ENCODE data around the gene MTG1. TPM values are rescaled to one million over a fixed set of nuclear protein-coding genes. Genes with fewer than 3 reads are reported as not detected.
A peak's percentile ranks its signal among the peaks of the same experiment; 100 is the strongest.

MTG1 gene
- polyA plus RNA-seq, 1 donor from 2014 or later: 51.8 TPM

- no peaks in the 10 kb centered on the region for H3K27me3 Mint-ChIP-seq
- no peaks in the 10 kb centered on the region for H3K36me3 Mint-ChIP-seq
- H3K4me3 Mint-ChIP-seq: peak overlapping the region; percentile 44 to 78 (median 61)
- H3K27ac Mint-ChIP-seq: peak overlapping the region in 1 of 3 donors; percentile 25
- no peaks in the 10 kb centered on the region for H3K9me3 Mint-ChIP-seq
- H3K4me1 Mint-ChIP-seq: peaks cover 2 to 4% (median 3%) of the 10 kb centered on the region in 3 donors
These were observed 38.0 kb upstream of the MTG1 start for GRCh38 chr10:133355991-133356390.

GRCh38 chr10:133356549-133357284 lies 37.2 kb upstream of the MTG1 start:
- Mint-ChIP-seq H3K27me3 (no peaks in the 10 kb centered on the region), H3K4me1 (peaks cover 8 to 10% (median 9%) of the 10 kb centered on the region in 3 donors), H3K4me3 (peak overlapping the region; percentile 68 to 90 (median 84)), H3K9me3 (no peaks in the 10 kb centered on the region), H3K27ac (no peak overlapping the region), H3K36me3 (no peaks in the 10 kb centered on the region)

DNA sequence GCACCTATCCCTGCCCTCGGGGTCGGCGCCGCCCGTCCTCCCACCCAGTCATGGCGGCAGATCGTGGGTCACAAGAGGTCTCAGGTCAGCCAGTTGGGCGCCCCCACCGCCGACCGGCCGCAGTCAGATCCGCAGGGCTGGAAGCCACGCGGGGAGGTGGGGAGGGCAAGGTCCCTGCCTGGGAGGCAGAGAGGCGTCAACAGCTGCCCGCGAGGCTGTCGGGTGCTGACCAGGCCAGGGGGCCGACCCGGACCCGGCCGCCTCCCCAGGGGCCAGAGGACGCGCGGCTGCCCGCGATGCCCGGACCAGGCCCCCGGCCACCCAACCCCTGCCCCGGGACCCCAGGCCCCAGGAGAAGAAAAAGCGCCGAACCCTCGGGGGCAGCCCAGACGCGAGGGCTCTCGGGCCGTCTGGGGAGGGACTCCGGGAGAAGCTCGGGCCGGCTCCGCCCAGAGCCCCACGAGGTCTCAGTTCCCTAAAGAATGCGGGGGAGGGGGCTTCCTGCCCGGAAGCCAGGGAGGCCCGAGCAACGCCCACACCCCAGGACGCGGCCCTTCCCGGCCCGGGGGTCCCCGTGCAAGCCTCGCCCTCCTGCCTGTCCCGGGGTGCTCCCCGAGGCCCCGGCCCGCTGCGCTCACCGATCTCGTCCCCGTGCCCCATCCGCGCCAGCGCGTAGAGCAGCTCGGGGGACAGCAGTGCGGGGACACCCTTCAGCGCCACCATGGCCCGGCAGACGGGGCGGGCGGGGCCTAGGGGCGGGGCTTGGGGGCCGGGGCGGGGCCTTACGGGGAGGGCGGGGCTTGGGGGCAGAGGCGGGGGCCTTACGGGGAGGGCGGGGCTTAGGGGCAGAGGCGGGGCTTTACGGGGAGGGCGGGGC lies 36.4 kb upstream of the MTG1 start, which contains the start of gene FUOM:
TSS of gene FUOM (minus strand) at position 735 of the 877 bp plus-strand sequence. CDS start at position 723, 12 bp downstream.
- peak within 1 kb of the TSS; percentile 68 to 90 (median 84) for H3K4me3 Mint-ChIP-seq
- no peak within 1 kb of the TSS for H3K27ac Mint-ChIP-seq
- no peaks in the 10 kb centered on the region for H3K27me3 Mint-ChIP-seq
- H3K4me1 Mint-ChIP-seq: peaks cover 14 to 16% (median 16%) of the 10 kb centered on the region in 3 donors
- H3K36me3 Mint-ChIP-seq: no peaks in the 10 kb centered on the region
- H3K9me3 Mint-ChIP-seq: no peaks in the 10 kb centered on the region

- no peaks in the 10 kb centered on the region for H3K36me3 Mint-ChIP-seq
- no peaks in the 10 kb centered on the region for H3K9me3 Mint-ChIP-seq
- no peak overlapping the region for H3K27ac Mint-ChIP-seq
- peak overlapping the region in 1 of 4 donors; percentile 51 for H3K4me3 Mint-ChIP-seq
- peaks cover 14 to 16% (median 14%) of the 10 kb centered on the region in 3 donors for H3K4me1 Mint-ChIP-seq
- no peaks in the 10 kb centered on the region for H3K27me3 Mint-ChIP-seq
These were observed 35.6 kb upstream of the MTG1 start for GRCh38 chr10:133358162-133358924.

- H3K27ac Mint-ChIP-seq: no peak overlapping the region
- no peaks in the 10 kb centered on the region for H3K36me3 Mint-ChIP-seq
- H3K4me3 Mint-ChIP-seq: peak overlapping the region in 1 of 4 donors; percentile 51
- peaks cover 14 to 16% (median 14%) of the 10 kb centered on the region in 3 donors for H3K4me1 Mint-ChIP-seq
- no peaks in the 10 kb centered on the region for H3K27me3 Mint-ChIP-seq
- no peaks in the 10 kb centered on the region for H3K9me3 Mint-ChIP-seq
These were observed 35.0 kb upstream of the MTG1 start for GRCh38 chr10:133358925-133359310.

GRCh38 chr10:133359554-133359971 lies 34.4 kb upstream of the MTG1 start:
- Mint-ChIP-seq H3K4me1 (peaks cover 14 to 16% (median 14%) of the 10 kb centered on the region in 3 donors), H3K27me3 (no peaks in the 10 kb centered on the region), H3K9me3 (no peaks in the 10 kb centered on the region), H3K36me3 (no peaks in the 10 kb centered on the region), H3K27ac (no peak overlapping the region), H3K4me3 (peak overlapping the region in 1 of 4 donors; percentile 51)

- peaks cover 14 to 16% (median 14%) of the 10 kb centered on the region in 3 donors for H3K4me1 Mint-ChIP-seq
- H3K27me3 Mint-ChIP-seq: no peaks in the 10 kb centered on the region
- peak overlapping the region in 1 of 4 donors; percentile 51 for H3K4me3 Mint-ChIP-seq
- peaks cover 2% of the 10 kb centered on the region for H3K36me3 Mint-ChIP-seq
- no peak overlapping the region for H3K27ac Mint-ChIP-seq
- no peaks in the 10 kb centered on the region for H3K9me3 Mint-ChIP-seq
These were observed 33.9 kb upstream of the MTG1 start for GRCh38 chr10:133359972-133360610.

DNA sequence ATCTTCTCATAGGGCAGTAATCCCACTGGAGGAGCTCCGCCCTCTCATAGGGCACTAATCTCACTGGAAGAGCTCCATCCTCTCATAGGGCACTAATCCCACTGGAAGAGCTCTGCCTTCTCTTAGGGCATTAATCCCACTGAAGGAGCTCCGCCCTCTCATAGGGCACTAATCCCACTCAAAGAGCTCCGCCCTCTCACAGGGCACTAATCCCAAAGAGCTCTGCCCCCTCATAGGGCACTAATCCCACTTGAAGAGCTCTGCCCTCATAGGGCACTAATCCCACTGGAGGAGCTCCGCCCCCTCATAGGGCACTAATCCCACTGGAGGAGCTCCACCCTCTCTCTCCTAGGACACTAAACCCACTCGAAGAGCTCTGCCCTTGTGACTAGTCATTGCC lies 32.7 kb upstream of the MTG1 start:
- Mint-ChIP-seq H3K27me3 (no peaks in the 10 kb centered on the region), H3K36me3 (peaks cover 2% of the 10 kb centered on the region), H3K9me3 (no peaks in the 10 kb centered on the region), H3K4me3 (peak overlapping the region in 3 of 4 donors; percentile 72 to 84 (median 73)), H3K4me1 (peaks cover 14 to 16% (median 14%) of the 10 kb centered on the region in 3 donors), H3K27ac (peak overlapping the region in 2 of 3 donors; percentile 74 to 82)

- Mint-ChIP-seq H3K9me3 (no peaks in the 10 kb centered on the region), H3K36me3 (peaks cover 2% of the 10 kb centered on the region), H3K27ac (peak overlapping the region; percentile 2 to 82 (median 82)), H3K4me1 (peaks cover 14 to 16% (median 14%) of the 10 kb centered on the region in 3 donors), H3K4me3 (peak overlapping the region; percentile 45 to 84 (median 72)), H3K27me3 (no peaks in the 10 kb centered on the region)
These were observed 32.0 kb upstream of the MTG1 start for GRCh38 chr10:133361773-133362441.

DNA sequence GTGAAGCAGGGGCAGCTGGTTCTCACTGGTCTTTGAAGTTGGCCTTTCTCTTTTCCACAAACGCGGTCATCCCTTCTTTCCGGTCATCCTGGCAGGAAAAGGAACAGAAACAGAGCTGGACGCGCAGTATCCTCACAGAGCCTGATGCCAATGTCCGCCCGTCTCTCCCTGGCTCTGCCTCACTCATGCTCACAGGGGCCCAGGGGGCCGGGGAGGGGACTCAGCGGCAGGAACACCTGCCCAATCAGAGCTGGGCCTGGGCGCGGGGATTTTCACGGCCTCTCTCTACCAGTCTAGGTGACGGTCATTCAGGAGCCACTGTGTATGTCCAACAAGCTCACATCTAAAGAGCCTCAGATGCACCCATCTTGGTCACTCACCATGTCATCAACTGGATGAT lies 31.1 kb upstream of the MTG1 start:
- H3K4me3 Mint-ChIP-seq: no peak overlapping the region
- peak overlapping the region in 1 of 3 donors; percentile 59 for H3K27ac Mint-ChIP-seq
- peaks cover 14 to 16% (median 14%) of the 10 kb centered on the region in 3 donors for H3K4me1 Mint-ChIP-seq
- no peaks in the 10 kb centered on the region for H3K9me3 Mint-ChIP-seq
- H3K27me3 Mint-ChIP-seq: no peaks in the 10 kb centered on the region
- peaks cover 2% of the 10 kb centered on the region for H3K36me3 Mint-ChIP-seq

GRCh38 chr10:133364645-133365431 lies 29.1 kb upstream of the MTG1 start:
- Mint-ChIP-seq H3K4me3 (no peak overlapping the region), H3K36me3 (peaks cover 2% of the 10 kb centered on the region), H3K4me1 (peaks cover 14 to 16% (median 14%) of the 10 kb centered on the region in 3 donors), H3K27ac (no peak overlapping the region), H3K27me3 (no peaks in the 10 kb centered on the region), H3K9me3 (no peaks in the 10 kb centered on the region)

GRCh38 chr10:133365461-133366129 lies 28.4 kb upstream of the MTG1 start:
- Mint-ChIP-seq H3K27ac (no peak overlapping the region), H3K4me3 (no peak overlapping the region), H3K36me3 (peaks cover 2% of the 10 kb centered on the region), H3K9me3 (no peaks in the 10 kb centered on the region), H3K27me3 (no peaks in the 10 kb centered on the region), H3K4me1 (peaks cover 12 to 16% (median 12%) of the 10 kb centered on the region in 3 donors)

- Mint-ChIP-seq H3K9me3 (no peaks in the 10 kb centered on the region), H3K27ac (no peak overlapping the region), H3K4me3 (no peak overlapping the region), H3K36me3 (peaks cover 2% of the 10 kb centered on the region), H3K4me1 (peaks cover 11 to 13% (median 11%) of the 10 kb centered on the region in 3 donors), H3K27me3 (no peaks in the 10 kb centered on the region)
These were observed 27.9 kb upstream of the MTG1 start for GRCh38 chr10:133366130-133366478.

All from IgD-negative memory B cell (primary cell).